HT1080 (cell line): ENCODE data around the gene CCDC40. TPM values are rescaled to one million over a fixed set of nuclear protein-coding genes. Genes with fewer than 3 reads are reported as not detected.
"Not testable (repeated sequence)": the region's sequence is repeated elsewhere in the genome, so short reads cannot be mapped to it uniquely, and the experiment has no call there.

Experiments used
- DNase-seq: peaks from one replicate; pipeline ENCODE4 v3.0.0-alpha.2; 2015; ENCODE audit warnings: low read depth
- total RNA-seq: library from RNA; depleted of rRNA; stranded (reverse); fragments of >200 nt; shearing (Covaris generic); gene quantifications from 2 replicates; pipeline ENCODE4 v1.2.3, GENCODE V29; 2014

The CCDC40 gene
- total RNA-seq, 1 experiment from 2014 or later, result 0.27 TPM

DNA sequence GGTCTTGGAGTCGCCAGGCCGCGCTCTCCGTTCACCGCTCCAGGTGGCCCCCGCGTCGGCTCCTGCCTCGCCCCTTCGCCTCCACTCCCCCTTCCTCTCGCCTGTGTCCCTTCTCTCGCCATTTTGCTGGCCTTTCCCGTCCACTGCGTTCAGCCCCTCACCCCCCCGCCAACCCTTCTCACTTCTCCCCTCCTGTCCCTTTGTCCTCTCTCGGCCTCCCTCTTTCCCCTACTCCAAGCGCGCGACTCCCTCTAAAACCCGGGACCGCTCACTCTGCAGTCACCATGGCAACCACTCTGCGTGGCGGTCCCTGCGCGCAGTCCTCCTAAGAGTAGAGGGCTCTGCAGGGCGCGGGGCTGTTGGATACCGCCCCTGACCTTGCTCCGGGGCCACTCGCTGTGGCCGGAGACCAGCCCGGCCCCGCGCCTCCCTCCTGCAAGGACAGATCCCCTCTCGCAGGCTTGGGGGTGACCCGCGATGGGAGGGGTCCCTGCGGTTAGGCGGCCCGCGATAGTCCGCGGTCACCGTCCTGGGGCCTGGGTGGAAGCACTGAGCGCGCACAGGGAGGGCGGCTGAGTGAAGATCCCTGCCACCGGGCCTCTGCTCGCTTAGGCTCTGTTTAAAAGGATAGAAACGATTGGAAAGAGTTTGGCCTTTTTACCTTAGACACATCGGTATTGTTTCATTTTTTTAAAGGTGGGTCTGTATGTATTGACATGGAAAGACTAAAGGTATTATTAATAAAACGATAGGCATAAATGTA lies 454 bp downstream of the CCDC40 start:
- peak; percentile 39 for DNase-seq

DNA sequence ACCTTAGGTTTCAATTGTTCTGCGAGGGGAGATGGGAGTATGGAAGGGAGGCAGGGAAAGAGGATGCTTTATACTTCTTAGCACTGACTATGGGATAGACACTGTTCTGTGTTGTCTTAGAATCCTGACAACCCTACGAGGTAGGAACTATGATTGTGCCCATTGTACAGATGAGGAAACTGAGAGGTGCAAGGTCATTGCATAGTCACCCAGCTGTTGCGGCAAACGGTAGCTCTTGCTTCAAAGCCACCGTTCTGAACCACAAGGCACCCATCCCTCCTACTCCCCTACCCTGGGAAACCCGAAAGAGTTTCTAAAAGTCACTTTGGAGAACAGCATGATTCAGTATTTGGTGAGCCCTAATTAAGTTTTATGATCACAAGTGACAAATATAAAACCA lies 7.5 kb downstream of the CCDC40 start:
- no peak for DNase-seq

DNA sequence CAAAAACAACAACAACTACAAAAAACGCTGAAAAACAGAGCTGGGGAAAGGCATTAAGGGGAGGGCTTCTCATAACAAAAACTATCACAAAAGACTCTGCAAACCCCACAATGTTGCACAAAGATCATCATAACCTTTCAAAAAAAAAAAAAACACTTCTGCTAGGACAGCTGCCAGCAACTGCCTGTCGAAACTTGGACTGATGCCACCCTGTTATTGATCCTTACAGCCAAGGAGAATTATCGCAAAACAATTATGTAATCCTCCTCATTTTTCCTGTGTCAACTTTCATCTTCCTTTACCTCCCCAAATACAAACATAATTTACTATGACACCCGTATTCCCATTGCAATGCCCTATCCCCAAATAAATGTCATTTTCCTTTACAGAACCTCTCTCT lies 9.3 kb downstream of the CCDC40 start:
- DNase-seq, result no peak

DNA sequence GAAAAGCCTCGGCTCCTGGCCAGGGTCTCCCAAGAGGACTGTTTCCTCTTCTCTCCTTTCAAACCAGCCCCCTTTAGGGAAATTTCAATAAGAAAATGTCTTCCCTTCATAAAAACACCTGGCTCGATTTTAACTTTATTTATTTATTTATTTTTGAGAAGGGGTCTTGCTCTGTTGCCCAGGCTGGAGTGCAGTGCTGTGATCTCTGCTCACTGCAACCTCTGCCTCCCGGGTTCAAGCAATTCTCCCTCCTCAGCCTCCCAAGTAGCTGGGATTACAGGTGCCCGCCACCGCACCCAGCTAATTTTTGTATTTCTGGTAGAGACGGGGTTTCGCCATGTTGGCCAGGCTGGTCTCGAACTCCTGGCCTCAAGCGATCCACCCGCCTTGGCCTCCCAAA lies 10.3 kb downstream of the CCDC40 start:
- not testable (repeated sequence) for DNase-seq

DNA sequence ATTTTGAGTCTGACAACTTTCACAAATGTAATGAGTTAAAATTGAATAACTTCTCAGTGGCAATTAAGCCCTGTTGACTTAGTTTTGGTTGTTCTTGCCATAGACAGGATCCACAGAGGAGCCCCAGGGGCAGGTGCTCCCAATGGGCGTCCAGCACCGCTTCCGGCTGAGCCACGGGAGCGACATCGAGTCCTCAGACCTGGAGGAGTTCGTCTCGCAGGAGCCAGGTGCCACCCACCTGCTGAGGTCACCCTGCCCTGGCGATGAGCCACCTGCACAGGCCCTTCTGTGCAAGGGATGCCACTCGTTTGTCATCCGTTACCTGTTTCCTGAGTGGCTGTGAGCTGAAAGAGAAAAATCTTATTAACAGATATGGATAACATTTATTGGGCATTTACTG lies 10.7 kb downstream of the CCDC40 start:
- no peak for DNase-seq

DNA sequence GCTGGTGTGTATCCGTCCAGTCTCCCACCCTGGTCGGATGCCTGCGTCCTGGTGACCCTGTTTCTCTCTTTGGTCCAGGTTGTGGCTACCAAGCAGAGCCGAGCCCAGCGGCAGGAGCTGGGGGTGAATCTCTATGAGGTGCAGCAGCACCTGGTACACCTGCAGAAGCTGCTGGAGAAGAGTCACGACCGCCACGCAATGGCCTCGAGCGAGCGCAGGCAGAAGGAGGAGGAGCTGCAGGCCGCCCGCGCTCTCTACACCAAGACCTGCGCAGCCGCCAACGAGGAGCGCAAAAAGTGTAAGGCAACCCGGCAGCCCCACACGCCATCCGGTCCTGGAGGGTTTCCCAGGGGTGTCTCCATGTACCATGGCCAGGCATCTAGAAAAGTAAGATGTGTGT lies 13.5 kb downstream of the CCDC40 start:
- no peak for DNase-seq

DNA sequence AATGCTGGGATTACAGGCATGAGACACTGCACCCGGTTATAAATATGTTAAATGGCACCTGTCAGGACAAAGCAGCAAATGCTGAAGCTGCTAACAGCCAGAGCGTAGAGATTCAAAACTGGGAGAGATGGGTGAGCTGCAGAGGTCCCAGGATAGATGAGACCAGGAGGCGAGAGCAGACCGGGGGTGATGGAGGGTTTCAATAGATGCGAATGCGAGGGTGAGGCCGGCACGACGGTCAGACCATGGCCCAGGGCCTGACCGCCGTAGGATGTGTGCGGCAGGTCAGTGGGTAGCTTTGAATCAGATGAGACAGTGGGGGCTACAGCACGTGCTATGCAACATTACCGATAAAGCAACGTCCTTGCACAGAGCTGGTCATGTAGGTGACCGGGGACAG lies 14.3 kb downstream of the CCDC40 start:
- DNase-seq, result no peak

DNA sequence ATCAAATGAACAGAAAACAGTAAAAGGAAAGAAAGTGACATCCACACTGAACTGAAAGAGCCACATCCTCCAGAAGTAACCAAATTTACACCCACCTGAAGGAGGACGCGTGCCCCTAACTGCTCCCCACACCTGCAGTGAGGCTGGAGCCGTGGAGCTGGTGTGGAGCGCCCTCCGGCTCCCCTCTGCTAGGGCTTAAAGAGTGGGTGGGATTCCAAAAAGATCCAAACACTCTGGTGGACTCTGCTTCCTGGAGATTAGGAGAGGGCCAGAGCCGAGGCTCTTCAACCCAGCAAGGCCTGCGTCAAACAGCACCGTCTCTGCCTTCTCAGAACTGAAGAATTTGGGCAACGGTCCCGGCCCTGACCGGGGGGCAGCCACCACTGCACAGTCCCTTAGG lies 15.2 kb downstream of the CCDC40 start:
- no peak for DNase-seq

DNA sequence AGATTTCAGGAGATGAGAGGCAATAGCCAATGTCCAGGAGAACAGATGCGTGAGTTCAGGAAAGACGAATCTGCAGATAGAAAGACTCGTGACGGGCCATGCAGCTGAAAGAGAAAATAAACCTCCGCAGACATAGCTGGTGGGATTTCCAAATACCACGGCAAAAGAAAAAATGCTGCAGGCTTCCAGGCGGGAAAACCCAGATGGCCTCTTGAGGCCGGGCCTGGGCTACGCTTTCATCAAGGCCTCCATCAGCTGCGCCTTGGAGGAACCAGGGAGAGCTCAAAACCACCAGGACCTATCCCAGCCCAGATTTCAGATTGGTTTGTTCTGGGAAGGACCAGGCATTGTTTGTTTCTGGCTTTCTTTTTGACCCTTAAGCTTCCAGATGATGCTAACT lies 16.7 kb downstream of the CCDC40 start:
- DNase-seq, result no peak

DNA sequence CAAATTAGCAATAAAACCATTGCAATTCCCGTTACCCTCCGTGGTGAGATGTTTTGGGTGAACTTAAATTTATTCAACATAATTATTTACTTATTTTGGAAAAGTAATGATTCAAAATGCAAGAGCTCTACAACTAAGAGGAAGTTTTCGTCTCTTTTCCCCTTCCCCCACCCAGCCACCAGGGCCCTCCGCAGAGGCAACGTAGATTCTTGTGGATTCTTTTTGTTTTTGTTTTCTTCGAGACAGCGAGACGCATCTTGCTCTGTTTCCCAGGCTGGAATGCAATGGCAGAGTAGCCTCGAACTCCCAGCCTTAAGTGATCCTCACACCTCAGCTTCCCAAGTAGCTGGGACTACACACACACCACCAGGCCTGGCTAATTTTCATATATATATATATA lies 19.2 kb downstream of the CCDC40 start:
- DNase-seq, result no peak

DNA sequence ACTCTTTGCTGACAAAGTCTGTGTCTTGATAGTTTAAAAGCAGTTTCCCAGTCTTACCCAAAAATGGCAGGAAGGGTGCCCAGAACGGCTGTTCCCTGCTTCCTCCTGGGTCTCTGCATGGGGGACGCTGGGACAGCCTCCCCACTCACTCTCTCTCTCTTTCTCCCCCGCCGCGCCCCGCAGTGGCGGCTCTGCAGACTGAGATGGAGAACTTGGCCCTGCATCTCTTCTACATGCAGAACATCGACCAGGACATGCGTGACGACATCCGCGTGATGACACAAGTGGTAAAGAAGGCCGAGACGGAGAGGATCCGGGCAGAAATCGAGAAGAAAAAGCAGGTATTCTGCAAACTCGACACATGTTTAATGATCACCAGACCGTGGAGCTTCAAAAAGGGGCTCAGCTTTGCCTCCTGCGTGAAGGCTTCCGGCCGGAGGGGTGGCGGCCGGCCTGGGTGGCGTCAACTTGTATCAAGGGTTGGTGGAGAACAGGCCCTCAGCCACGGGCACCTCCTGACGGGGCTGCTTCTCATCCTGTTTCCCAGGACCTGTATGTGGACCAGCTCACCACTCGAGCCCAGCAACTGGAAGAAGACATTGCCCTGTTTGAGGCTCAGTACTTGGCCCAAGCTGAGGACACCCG lies 22.0 kb downstream of the CCDC40 start:
- no peak for DNase-seq

DNA sequence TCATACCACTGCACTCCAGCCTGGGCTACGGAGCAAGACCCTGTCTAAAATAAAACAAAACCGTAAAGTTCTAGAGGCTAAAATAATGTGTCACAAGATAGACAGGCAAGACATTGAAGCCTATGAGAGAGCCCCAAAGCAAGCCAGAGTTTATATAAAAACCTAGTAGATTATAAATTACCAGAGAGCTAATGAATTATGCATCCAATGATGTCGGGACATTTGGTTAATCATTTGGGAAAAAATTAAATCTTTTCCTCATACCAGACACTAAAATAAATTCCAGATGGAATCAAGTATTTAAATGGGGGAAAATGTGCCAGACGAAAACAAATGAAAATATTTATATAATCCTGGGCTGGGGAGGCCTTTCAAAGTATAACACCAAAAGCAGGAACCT lies 24.2 kb downstream of the CCDC40 start:
- DNase-seq, result no peak

DNA sequence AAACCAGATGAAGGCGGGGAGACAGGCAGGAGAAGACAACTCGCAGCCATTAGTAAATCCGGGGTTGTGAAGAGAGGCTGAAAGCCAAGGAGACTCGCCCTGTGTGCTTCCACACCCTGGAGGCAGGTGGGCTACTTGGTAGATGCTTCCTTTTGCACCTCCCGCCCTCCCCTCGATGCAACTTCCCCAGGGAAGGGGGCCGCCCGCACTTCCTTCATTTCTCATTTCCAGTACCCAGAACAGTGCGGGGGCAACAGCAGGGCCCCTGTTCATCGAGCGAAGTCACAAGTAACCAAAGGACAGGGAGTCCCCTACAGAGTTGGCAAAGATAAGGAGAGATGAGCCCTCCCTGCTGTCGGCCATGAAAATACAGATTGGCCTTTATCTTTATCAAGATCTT lies 25.0 kb downstream of the CCDC40 start:
- no peak for DNase-seq

DNA sequence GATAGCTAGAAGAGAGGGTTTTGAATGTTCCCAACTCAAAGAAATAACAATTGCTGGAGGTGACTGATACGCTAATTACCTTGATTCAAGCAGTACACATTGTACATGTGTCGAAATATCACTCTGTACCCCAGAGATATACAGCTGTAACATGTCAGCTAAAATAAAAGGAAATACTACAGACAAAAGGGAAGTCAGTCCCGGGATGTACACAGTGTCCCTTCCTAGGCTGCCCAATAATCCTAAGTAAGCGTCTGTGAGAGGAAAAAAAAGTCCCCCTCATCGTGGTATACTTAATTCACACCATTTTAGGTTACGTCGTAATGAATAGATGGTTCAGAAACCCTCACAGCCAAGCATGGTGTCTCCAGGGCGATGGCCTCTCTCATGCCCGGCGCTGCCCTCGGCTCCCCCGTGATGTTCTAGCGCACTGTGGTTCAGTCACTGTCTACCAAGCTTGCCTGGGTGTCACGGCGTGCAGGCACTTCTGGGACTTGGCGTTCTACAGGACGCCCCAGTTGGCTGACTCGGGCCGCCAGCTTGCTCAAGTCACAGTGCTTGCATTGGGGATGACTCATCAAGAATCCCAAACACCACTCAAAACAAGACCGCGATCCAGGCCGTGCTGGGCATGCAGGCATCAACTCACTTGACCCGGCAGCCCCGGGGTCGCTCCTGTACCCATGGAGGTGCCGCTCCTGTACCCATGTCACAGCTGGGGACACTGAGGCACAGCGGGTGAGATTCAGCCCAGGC lies 27.6 kb downstream of the CCDC40 start:
- peak; percentile 63 for DNase-seq

DNA sequence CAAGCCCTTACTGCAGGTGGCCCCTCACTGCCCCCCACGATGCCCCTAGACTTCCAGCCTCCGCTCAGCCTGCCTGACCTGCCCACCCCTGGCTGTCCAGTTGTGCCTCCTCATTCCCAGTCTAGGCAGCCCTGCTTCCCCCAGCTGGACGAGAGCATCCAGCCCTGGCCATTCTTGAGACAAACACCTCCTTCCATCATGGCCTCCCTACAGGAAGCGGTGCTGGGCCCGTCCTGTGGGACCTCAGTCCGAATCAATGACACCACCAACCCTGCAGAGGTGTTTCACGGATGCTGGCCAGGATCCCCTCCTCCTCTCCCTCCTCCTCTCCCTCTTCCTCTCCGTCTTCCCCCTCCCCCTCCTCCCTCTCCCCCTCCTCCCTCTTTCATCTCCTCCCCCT lies 28.3 kb downstream of the CCDC40 start:
- no peak for DNase-seq

DNA sequence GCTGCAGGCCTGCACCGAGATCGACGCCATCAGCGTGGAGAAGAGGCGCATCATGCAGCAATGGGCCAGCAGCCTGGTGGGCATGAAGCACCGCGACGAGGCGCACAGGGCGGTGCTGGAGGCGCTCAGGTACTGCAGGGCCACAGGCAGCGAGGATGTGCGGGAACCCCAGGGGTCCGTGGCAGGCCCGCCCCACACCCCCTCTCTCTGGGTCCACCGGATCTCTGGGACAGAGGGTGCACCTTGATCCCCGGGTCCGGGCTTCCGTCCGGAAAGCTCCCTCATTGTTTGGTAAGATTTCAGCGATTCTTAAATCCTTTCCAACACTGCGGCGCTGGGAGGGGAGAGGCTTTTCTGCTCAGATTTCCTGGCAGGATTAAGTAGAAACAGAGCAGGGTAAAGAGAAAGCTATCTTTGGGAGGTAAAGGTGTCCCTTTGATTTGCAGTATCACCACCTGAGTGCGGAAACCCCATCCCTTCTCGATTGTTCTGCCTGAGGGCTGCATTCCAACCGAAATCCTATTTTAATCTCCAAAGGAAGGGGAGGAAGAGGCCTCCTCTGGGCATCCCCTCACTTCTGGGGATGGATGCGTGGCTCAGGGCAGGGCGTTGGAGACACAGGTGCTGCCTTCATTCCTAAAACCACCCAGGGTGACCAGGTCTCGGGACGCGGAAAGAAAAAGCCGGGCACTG lies 29.2 kb downstream of the CCDC40 start:
- DNase-seq, result no peak

DNA sequence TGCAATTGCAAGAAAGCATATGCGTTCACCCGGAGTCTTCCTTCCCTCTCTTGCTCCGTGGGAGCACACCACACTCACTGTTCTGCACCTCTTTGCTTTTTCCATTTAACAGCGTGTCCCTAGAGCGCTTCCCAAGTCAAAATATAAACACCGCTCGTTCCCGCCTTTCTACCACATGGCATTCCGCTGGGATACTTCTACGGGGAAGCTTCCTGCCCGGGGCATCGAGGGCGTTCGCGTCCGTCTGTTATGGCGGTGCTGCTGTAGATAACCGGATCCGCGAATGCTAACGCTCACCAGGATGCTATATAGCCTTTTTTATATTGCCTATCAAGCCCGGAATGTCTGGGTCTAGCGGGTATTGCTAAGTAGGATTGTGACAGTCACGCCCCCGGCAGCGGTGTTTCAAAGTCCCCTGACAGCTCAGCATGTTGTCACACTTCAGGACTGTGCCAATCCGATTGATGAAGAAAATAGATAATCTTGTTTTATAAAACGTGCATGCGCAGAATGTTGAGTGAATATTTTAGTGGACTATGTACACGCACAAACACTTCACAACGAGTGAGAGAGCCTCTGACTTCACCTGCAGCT lies 31.0 kb downstream of the CCDC40 start:
- DNase-seq, result no peak

DNA sequence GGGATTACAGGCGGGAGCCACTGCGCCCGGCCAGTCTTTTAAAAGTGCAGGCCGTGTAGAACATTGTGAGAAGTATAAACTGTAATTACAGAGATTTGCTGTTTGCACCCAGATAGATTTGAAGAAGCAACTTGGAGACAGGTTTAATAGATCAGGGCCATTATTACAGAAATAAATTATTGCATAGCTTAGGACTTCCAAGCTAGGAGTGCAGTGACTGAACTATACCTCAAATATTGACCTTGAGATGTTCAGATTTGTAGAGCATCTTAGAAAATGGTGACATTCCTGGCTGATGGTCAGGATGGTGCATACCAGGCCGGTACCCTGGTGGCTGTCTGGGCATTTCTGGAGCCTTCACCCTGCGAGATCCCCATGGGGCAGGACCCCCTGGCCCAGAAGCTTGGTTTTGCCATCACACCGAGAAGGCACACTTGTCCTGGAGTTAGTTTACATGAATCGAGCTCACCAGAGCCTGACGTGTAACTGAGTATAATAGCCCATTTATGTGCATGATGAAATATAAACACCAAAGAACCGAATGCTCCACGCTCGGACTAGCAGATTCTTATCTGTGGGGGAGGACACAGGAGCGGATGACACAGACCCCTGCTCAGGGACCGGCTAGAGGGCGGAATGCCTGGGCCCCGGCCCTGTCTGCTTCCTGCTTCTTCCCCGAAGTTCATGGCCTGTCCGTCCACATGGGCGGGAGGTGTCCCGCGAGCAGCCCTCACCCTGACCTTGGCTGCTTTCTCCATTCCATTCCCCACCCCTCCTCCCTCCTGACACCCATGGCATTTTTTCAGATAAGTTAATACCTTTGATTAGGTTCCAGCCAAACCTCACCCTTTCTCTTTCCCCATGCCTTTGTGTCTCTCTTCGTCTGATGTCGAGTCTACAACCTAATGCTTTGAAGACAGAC lies 32.1 kb downstream of the CCDC40 start:
- DNase-seq, result no peak

DNA sequence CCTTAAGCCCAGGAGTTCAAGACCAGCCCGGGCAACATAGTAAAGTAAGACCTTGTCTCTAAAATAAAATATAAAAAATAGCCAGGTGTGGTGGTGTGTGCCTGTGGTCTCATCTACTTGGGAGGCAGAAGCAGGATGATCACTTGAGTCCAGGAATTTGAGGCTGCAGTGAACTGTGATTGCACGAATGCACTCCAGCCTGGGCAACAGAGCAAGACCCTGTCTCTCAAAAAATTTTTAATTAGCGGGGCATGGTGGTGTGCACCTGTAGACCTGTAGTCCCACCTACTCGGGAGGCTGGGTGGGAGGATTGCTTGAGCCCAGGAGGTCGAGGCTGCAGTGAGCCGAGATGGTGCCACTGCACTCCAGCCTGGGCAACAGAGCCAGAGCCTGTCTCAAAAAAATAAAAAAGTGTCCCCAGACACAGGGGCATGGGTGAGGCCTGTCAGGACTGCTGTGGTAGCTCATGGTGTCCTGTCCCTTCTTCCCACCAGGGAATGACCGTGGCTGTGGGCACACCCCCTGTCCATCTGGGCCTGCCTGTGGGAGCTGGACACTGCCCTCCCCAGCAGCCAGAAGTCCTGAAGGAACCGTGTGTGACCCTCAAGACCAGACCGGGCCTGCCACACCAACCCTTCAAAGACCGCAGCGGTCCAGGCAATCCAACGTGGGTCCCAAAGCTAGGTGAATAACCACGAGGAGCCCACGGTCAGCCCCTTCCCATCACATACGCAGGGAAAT lies 34.1 kb downstream of the CCDC40 start:
- no peak for DNase-seq
